OCI-LY7 (cell line): ENCODE data around the gene CUEDC2.

ENCODE experiments used
- EZH2phosphoT487 ChIP-seq: fragments of 200-600 bp; sonication (generic); IDR thresholded peaks from 2 replicates; pipeline ENCODE4 v1.6.1; 2018; ENCODE audit warnings: low read depth, borderline replicate concordance, mild to moderate bottlenecking, mixed run types, antibody characterized with exemption, low read length, moderate library complexity, mixed read lengths
- TF ChIP-seq, protein P1 (sequence below): fragments of 200-600 bp; sonication (generic); conservative IDR thresholded peaks from 2 replicates; pipeline ENCODE4 v1.5.1; 2014; ENCODE audit warnings: mild to moderate bottlenecking, antibody characterized with exemption, low read length, moderate library complexity, mixed read lengths

DNA sequence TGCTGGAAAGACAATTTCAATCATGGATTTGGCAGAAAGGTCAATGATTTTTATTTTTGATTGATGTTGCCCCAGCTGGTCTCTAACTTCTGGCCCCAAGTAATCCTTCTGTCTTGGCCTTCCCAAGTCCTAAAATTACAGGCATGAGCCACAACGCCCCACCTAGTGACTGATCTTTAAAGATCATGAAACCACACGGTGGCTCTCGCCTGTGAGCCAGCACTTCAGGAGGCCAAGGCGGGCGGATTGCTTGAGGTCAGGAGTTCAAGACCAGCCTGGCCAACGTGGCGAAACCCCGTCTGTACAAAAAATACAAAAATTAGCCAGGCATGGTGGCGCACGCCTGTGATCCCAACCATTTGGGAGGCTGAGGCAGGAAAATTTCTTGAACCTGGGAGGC, 31.6 kb upstream of the CUEDC2 start:
- TF ChIP-seq, protein P1, sequence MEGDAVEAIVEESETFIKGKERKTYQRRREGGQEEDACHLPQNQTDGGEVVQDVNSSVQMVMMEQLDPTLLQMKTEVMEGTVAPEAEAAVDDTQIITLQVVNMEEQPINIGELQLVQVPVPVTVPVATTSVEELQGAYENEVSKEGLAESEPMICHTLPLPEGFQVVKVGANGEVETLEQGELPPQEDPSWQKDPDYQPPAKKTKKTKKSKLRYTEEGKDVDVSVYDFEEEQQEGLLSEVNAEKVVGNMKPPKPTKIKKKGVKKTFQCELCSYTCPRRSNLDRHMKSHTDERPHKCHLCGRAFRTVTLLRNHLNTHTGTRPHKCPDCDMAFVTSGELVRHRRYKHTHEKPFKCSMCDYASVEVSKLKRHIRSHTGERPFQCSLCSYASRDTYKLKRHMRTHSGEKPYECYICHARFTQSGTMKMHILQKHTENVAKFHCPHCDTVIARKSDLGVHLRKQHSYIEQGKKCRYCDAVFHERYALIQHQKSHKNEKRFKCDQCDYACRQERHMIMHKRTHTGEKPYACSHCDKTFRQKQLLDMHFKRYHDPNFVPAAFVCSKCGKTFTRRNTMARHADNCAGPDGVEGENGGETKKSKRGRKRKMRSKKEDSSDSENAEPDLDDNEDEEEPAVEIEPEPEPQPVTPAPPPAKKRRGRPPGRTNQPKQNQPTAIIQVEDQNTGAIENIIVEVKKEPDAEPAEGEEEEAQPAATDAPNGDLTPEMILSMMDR: no peak
- no peak for TF ChIP-seq EZH2phosphoT487
